HCT116 (cell line): ENCODE data around the gene MAPKAP1. TPM values are rescaled to one million over a fixed set of nuclear protein-coding genes. Genes with fewer than 3 reads are reported as not detected.

Experiments used
- ATAC-seq: fragments of 200-7000 bp; cut with Tn5 transposase; 2 replicates; pipeline ENCODE4 v1.9.1; 2020; ENCODE audit warnings: mild to moderate bottlenecking, moderate library complexity
- BruUV-seq: library from RNA; stranded (reverse); fragments of 400-500 nt; replicated peaks from 2 replicates; lab custom pipeline; 2021; lab: Mats Ljungman, UMichigan
- CTCF ChIA-PET: fragments of 300-600 bp; sonication (Branson Sonifier 250); formaldehyde crosslinking; loops from one replicate; lab custom pipeline; 2021; ENCODE audit warnings: antibody characterized with exemption; lab: Charles Lee
- POLR2A ChIA-PET: fragments of 300-600, 350-600 bp; sonication (Branson Sonifier 250); formaldehyde crosslinking; loops from one replicate; lab custom pipeline; 2021; ENCODE audit warnings: antibody characterized with exemption; lab: Charles Lee
- RAD21 ChIA-PET, 2 experiments: fragments of 300-600 bp; sonication (Branson Sonifier 250); formaldehyde crosslinking; loops; one replicate each; lab custom pipeline; 2023; ENCODE audit warnings: low total read pairs in 2 of 2; ENCODE audit not compliant: uncharacterized antibody in 2 of 2, unreplicated experiment in 2 of 2, low non-redundant PET in 1 of 2; lab: Charles Lee
- DNase-seq: peaks from one replicate; pipeline ENCODE4 v3.0.0-alpha.2; 2010; ENCODE audit warnings: low read depth, low spot score
- H2AFZ ChIP-seq: fragments of 200-600 bp; shearing (Covaris generic), sonication (generic); 2 replicates; pipeline ENCODE4 v1.6.1; 2017; ENCODE audit warnings: low read depth, mixed run types, mixed read lengths, antibody characterized with exemption, low read length; ENCODE audit not compliant: poor library complexity, severe bottlenecking
- H3K27ac ChIP-seq: 2 replicates; pipeline ENCODE4 v1.5.1; 2012; ENCODE audit warnings: low read depth, low read length
- H3K27me3 ChIP-seq: fragments of 200-600 bp; sonication (generic); 2 replicates; pipeline ENCODE4 v1.6.1; 2016; ENCODE audit warnings: mixed run types, low read length, mixed read lengths; ENCODE audit not compliant: insufficient read depth
- H3K36me3 ChIP-seq, 2 experiments: fragments of 200-500 bp in 1 of 2; fragments of 200-600 bp in 1 of 2; sonication (Bioruptor generic) in 1 of 2; sonication (generic) in 1 of 2; 2 replicates each; pipeline versions ENCODE4 v1.5.1 to v1.6.1; 2014 to 2016; ENCODE audit warnings: low read length in 2 of 2, inconsistent platforms in 1 of 2, mixed read lengths in 1 of 2, mixed run types in 1 of 2; ENCODE audit not compliant: insufficient read depth in 2 of 2, control insufficient read depth in 1 of 2
- H3K4me1 ChIP-seq, 2 experiments: fragments of 200-600 bp in 1 of 2; sonication (generic) in 1 of 2; 2 replicates each; pipeline versions ENCODE4 v1.5.1 to v1.6.1; 2012 to 2017; ENCODE audit warnings: low read length in 2 of 2, inconsistent platforms in 1 of 2, mild to moderate bottlenecking in 1 of 2, mixed read lengths in 1 of 2, mixed run types in 1 of 2, moderate library complexity in 1 of 2; ENCODE audit not compliant: insufficient read depth in 2 of 2, control insufficient read depth in 1 of 2
- H3K4me2 ChIP-seq: fragments of 200-600 bp; sonication (generic); 2 replicates; pipeline ENCODE4 v1.6.1; 2017; ENCODE audit warnings: mixed run types, low read length, mixed read lengths
- H3K4me3 ChIP-seq, 2 experiments: fragments of 200-600 bp in 1 of 2; sonication (generic) in 1 of 2; replicated peaks in 1 of 2; 2 replicates each; pipeline ENCODE4 v1.5.1; 2011 to 2016; ENCODE audit warnings: low read length in 2 of 2, control low read depth in 1 of 2, low read depth in 1 of 2, mild to moderate bottlenecking in 1 of 2, mixed read lengths in 1 of 2, mixed run types in 1 of 2
- H3K79me2 ChIP-seq: fragments of 200-600 bp; sonication (generic); 2 replicates; pipeline ENCODE4 v1.6.1; 2017; ENCODE audit warnings: mild to moderate bottlenecking, mixed run types, low read length, moderate library complexity, mixed read lengths; ENCODE audit not compliant: insufficient read depth
- H3K9ac ChIP-seq: fragments of 200-600 bp; sonication (generic); 2 replicates; pipeline ENCODE4 v1.6.1; 2016; ENCODE audit warnings: low read length, mixed read lengths
- H3K9me2 ChIP-seq: fragments of 200-600 bp; sonication (generic), shearing (Covaris generic); 2 replicates; pipeline ENCODE4 v1.6.1; 2017; ENCODE audit warnings: mixed run types, mild to moderate bottlenecking, moderate library complexity; ENCODE audit not compliant: insufficient read depth
- H3K9me3 ChIP-seq, 2 experiments: fragments of 200-500 bp in 1 of 2; fragments of 200-600 bp in 1 of 2; sonication (Bioruptor generic) in 1 of 2; sonication (generic) in 1 of 2; 2 replicates each; pipeline ENCODE4 v1.6.1; 2014 to 2017; ENCODE audit warnings: low read length in 2 of 2, mixed read lengths in 2 of 2, inconsistent platforms in 1 of 2, low read depth in 1 of 2, mild to moderate bottlenecking in 1 of 2, mixed run types in 1 of 2, moderate library complexity in 1 of 2; ENCODE audit not compliant: control insufficient read depth in 1 of 2, insufficient read depth in 1 of 2
- H4K20me1 ChIP-seq: fragments of 200-600 bp; sonication (generic), shearing (Covaris generic); 2 replicates; pipeline ENCODE4 v1.6.1; 2017; ENCODE audit warnings: mixed run types, mild to moderate bottlenecking, moderate library complexity; ENCODE audit not compliant: insufficient read depth
- CEBPB ChIP-seq: IDR thresholded peaks from 2 replicates; pipeline ENCODE4 v1.6.1; 2012; ENCODE audit warnings: low read depth
- CTCF ChIP-seq, 3 experiments: fragments of 200-600 bp in 1 of 3; sonication (generic) in 1 of 3; IDR thresholded peaks in 2 of 3; conservative IDR thresholded peaks in 1 of 3; 2 replicates each; pipeline ENCODE4 v1.5.1; 2012 to 2017; ENCODE audit warnings: low read depth in 2 of 3, low read length in 2 of 3, antibody characterized with exemption in 1 of 3, borderline replicate concordance in 1 of 3, control low read depth in 1 of 3, mild to moderate bottlenecking in 1 of 3, mixed read lengths in 1 of 3, mixed run types in 1 of 3, moderate library complexity in 1 of 3; ENCODE audit not compliant: insufficient read depth in 1 of 3
- MAX ChIP-seq: IDR thresholded peaks from 2 replicates; pipeline ENCODE4 v1.6.1; 2012
- ZFX ChIP-seq: fragments of 450-650 bp; IDR thresholded peaks from 2 replicates; pipeline ENCODE4 v1.6.1; 2017
- intact Hi-C: fragments of 100-400 bp; cut with micrococcal nuclease; formaldehyde crosslinking; loops from 2 replicates; pipeline ENCODE4 v1.10.0; 2022
- total RNA-seq: library from RNA; stranded (reverse); gene quantifications from one replicate; pipeline ENCODE4 v1.2.1, GENCODE V29; 2021; ENCODE audit not compliant: unreplicated experiment
- TF ChIP-seq, protein P1 (sequence below): IDR thresholded peaks from 2 replicates; pipeline ENCODE4 v1.6.1; 2012; ENCODE audit warnings: low read depth

The MAPKAP1 gene
- total RNA-seq, 1 experiment from 2014 or later, result 72.5 TPM

- no peak for TF ChIP-seq CTCF (IDR thresholded peaks at IDR 0.05 in 2 of 3, conservative IDR thresholded peaks at IDR 0.05 in 1 of 3; ENCODE audit: borderline replicate concordance in 1 of 3, insufficient read depth in 1 of 3, low read depth in 2 of 3, low read length in 2 of 3)
These were observed 288.6 kb downstream of the MAPKAP1 start (continued) for GRCh38 chr9:125418404-125418803.

DNA sequence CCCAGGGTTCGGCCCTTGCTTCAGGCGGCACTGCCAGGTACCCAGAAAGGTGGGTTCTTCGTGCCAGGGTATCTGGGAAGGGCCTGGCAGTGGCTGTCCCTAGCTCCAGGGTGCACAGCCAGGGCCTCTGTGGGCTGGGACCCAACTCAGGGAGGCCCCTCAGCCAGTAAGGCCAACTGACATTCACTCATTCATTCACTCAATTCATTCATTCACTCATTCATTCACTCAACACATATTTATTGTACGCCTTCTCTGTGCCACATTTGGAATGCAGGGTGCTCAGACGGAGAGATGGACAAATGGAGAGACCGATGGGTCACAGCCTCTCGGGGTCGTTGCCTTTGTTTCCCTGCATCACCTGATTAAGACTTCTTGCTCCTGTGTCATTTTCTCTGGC, 290.5 kb downstream of the MAPKAP1 start:
- RAD21 ChIA-PET, result no interaction called here
- ATAC-seq (no peak), DNase-seq (no peak)
- peaks cover 2 to 11% of the 10 kb centered on the region in 2 experiments; a peak in 3 of 4 replicates for H3K4me1 ChIP-seq
- POLR2A ChIA-PET, result no interaction called here
- CTCF ChIA-PET, result no interaction called here
- H2AFZ ChIP-seq, result no peak overlapping the region
- TF ChIP-seq, protein P1, sequence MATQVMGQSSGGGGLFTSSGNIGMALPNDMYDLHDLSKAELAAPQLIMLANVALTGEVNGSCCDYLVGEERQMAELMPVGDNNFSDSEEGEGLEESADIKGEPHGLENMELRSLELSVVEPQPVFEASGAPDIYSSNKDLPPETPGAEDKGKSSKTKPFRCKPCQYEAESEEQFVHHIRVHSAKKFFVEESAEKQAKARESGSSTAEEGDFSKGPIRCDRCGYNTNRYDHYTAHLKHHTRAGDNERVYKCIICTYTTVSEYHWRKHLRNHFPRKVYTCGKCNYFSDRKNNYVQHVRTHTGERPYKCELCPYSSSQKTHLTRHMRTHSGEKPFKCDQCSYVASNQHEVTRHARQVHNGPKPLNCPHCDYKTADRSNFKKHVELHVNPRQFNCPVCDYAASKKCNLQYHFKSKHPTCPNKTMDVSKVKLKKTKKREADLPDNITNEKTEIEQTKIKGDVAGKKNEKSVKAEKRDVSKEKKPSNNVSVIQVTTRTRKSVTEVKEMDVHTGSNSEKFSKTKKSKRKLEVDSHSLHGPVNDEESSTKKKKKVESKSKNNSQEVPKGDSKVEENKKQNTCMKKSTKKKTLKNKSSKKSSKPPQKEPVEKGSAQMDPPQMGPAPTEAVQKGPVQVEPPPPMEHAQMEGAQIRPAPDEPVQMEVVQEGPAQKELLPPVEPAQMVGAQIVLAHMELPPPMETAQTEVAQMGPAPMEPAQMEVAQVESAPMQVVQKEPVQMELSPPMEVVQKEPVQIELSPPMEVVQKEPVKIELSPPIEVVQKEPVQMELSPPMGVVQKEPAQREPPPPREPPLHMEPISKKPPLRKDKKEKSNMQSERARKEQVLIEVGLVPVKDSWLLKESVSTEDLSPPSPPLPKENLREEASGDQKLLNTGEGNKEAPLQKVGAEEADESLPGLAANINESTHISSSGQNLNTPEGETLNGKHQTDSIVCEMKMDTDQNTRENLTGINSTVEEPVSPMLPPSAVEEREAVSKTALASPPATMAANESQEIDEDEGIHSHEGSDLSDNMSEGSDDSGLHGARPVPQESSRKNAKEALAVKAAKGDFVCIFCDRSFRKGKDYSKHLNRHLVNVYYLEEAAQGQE, result no peak
- no peak for TF ChIP-seq MAX
- no peak for TF ChIP-seq CEBPB
- TF ChIP-seq ZFX, result no peak
- no peaks in the 10 kb centered on the region for H3K79me2 ChIP-seq
- H3K9ac ChIP-seq, result no peak overlapping the region
- intact Hi-C loops, result no loop called here
- no peaks in the 10 kb centered on the region for H3K36me3 ChIP-seq
- H3K27ac ChIP-seq, result no peak overlapping the region
- no peak overlapping the region for H3K4me2 ChIP-seq
- H3K27me3 ChIP-seq, result no peaks in the 10 kb centered on the region
- no peaks in the 10 kb centered on the region for H3K9me2 ChIP-seq
- no TSS peak for BruUV-seq
- H4K20me1 ChIP-seq, result no peaks in the 10 kb centered on the region
- H3K9me3 ChIP-seq, result no peaks in the 10 kb centered on the region
- no peak overlapping the region for H3K4me3 ChIP-seq
